HEK293 (cell line): Measurements from ENCODE around the gene COX20.
A peak's percentile ranks its signal among the peaks of the same experiment; 100 is the strongest.

Experiments
- CTCF ChIA-PET: fragments of 350-600 bp; formaldehyde crosslinking; extraction: SDS; loops from one replicate; lab custom pipeline; 2021; ENCODE audit warnings: antibody characterized with exemption; lab: Yijun Ruan, JAX
- POLR2A ChIA-PET: fragments of 300-600 bp; formaldehyde crosslinking; extraction: SDS; loops from one replicate; lab custom pipeline; 2020; ENCODE audit warnings: antibody characterized with exemption, inconsistent platforms; lab: Yijun Ruan, JAX
- H3K27ac ChIP-seq: fragments of 200-500 bp; sonication (Bioruptor generic); 2 replicates; pipeline ENCODE4 v1.5.1; 2014; ENCODE audit warnings: low read depth, low read length, control low read depth, inconsistent platforms; ENCODE audit errors: extremely low read depth
- H3K36me3 ChIP-seq, 2 experiments: fragments of 200-500 bp in 1 of 2; sonication (Bioruptor generic) in 1 of 2; 1 replicate in 1 of 2; 2 replicates in 1 of 2; pipeline ENCODE4 v1.5.1; 2014 to 2017; ENCODE audit warnings: inconsistent platforms in 2 of 2, low read length in 2 of 2; ENCODE audit not compliant: control insufficient read depth in 2 of 2, insufficient read depth in 1 of 2
- H3K4me1 ChIP-seq: fragments of 200-500 bp; sonication (Bioruptor generic); 2 replicates; pipeline ENCODE4 v1.5.1; 2014; ENCODE audit warnings: mild to moderate bottlenecking, low read length, inconsistent platforms; ENCODE audit not compliant: control insufficient read depth, insufficient read depth
- H3K4me3 ChIP-seq: 2 replicates; pipeline ENCODE4 v1.5.1; 2011; ENCODE audit warnings: low read depth, mild to moderate bottlenecking, control low read depth, low read length, moderate library complexity
- H3K9me3 ChIP-seq: fragments of 200-500 bp; sonication (Bioruptor generic); 2 replicates; pipeline ENCODE4 v1.5.1; 2014; ENCODE audit warnings: low read depth, low read length, inconsistent platforms; ENCODE audit not compliant: control insufficient read depth, insufficient read depth
- BCL11A ChIP-seq: fragments of 450-650 bp; formaldehyde crosslinking; IDR thresholded peaks from 2 replicates; pipeline ENCODE4 v1.5.1; 2016; ENCODE audit warnings: low read depth, missing biosample characterization, missing genetic modification characterization
- GLIS1 ChIP-seq: fragments of 450-650 bp; formaldehyde crosslinking; IDR thresholded peaks from 2 replicates; pipeline ENCODE4 v1.5.1; 2016; ENCODE audit warnings: missing biosample characterization, missing genetic modification characterization
- IKZF3 ChIP-seq: fragments of 450-650 bp; IDR thresholded peaks from 2 replicates; pipeline ENCODE4 v1.5.0; 2018; ENCODE audit warnings: missing biosample characterization, mild to moderate bottlenecking, missing genetic modification characterization, moderate library complexity
- PRDM1 ChIP-seq: fragments of 450-650 bp; formaldehyde crosslinking; IDR thresholded peaks from 2 replicates; pipeline ENCODE4; 2016; ENCODE audit warnings: missing biosample characterization, missing genetic modification characterization
- SP7 ChIP-seq: fragments of 450-650 bp; formaldehyde crosslinking; IDR thresholded peaks from 2 replicates; pipeline ENCODE4 v1.5.1; 2016; ENCODE audit warnings: missing biosample characterization, missing genetic modification characterization
- TRIM28 ChIP-seq: IDR thresholded peaks from 2 replicates; pipeline ENCODE4 v1.6.1; 2011; ENCODE audit warnings: low read length, control low read depth, borderline replicate concordance
- TSHZ1 ChIP-seq: fragments of 450-650 bp; formaldehyde crosslinking; IDR thresholded peaks from 2 replicates; pipeline ENCODE4 v1.5.1; 2016; ENCODE audit warnings: missing biosample characterization, missing genetic modification characterization, borderline replicate concordance
- ZBTB17 ChIP-seq: fragments of 450-650 bp; formaldehyde crosslinking; IDR thresholded peaks from 2 replicates; pipeline ENCODE4 v1.5.1; 2016; ENCODE audit warnings: missing biosample characterization, missing genetic modification characterization
- ZBTB20 ChIP-seq: fragments of 450-650 bp; formaldehyde crosslinking; IDR thresholded peaks from 2 replicates; pipeline ENCODE4 v1.5.1; 2016; ENCODE audit warnings: missing biosample characterization, missing genetic modification characterization
- ZBTB8A ChIP-seq: fragments of 450-650 bp; formaldehyde crosslinking; IDR thresholded peaks from 2 replicates; pipeline ENCODE4 v1.5.1; 2016; ENCODE audit warnings: missing biosample characterization, missing genetic modification characterization
- ZFP37 ChIP-seq: fragments of 450-650 bp; formaldehyde crosslinking; IDR thresholded peaks from 2 replicates; pipeline ENCODE4 v1.5.1; 2016; ENCODE audit warnings: missing biosample characterization, missing genetic modification characterization
- ZNF121 ChIP-seq: fragments of 450-650 bp; formaldehyde crosslinking; IDR thresholded peaks from 2 replicates; pipeline ENCODE4 v1.5.1; 2016; ENCODE audit warnings: missing biosample characterization, missing genetic modification characterization
- ZNF155 ChIP-seq: fragments of 450-650 bp; formaldehyde crosslinking; IDR thresholded peaks from 2 replicates; pipeline ENCODE4 v1.5.1; 2016; ENCODE audit warnings: missing biosample characterization, missing genetic modification characterization
- ZNF157 ChIP-seq: fragments of 450-650 bp; formaldehyde crosslinking; IDR thresholded peaks from 2 replicates; pipeline ENCODE4 v1.5.1; 2016; ENCODE audit warnings: missing biosample characterization, missing genetic modification characterization
- ZNF2 ChIP-seq: fragments of 450-650 bp; formaldehyde crosslinking; IDR thresholded peaks from 2 replicates; pipeline ENCODE4 v1.5.1; 2016; ENCODE audit warnings: missing biosample characterization, missing genetic modification characterization
- ZNF211 ChIP-seq: fragments of 450-650 bp; formaldehyde crosslinking; IDR thresholded peaks from 2 replicates; pipeline ENCODE4 v1.5.1; 2016; ENCODE audit warnings: low read depth, missing biosample characterization, missing genetic modification characterization
- ZNF24 ChIP-seq: fragments of 450-650 bp; formaldehyde crosslinking; IDR thresholded peaks from 2 replicates; pipeline ENCODE4 v1.5.1; 2016; ENCODE audit warnings: missing biosample characterization, missing genetic modification characterization
- ZNF248 ChIP-seq: fragments of 450-650 bp; formaldehyde crosslinking; IDR thresholded peaks from 2 replicates; pipeline ENCODE4 v1.5.1; 2017; ENCODE audit warnings: missing biosample characterization, missing genetic modification characterization
- ZNF341 ChIP-seq: fragments of 450-650 bp; formaldehyde crosslinking; IDR thresholded peaks from 2 replicates; pipeline ENCODE4; 2016; ENCODE audit warnings: low read depth, missing biosample characterization, missing genetic modification characterization
- ZNF350 ChIP-seq: fragments of 450-650 bp; formaldehyde crosslinking; IDR thresholded peaks from 2 replicates; pipeline ENCODE4 v1.5.0; 2017; ENCODE audit warnings: missing biosample characterization, mild to moderate bottlenecking, missing genetic modification characterization
- ZNF366 ChIP-seq: fragments of 450-650 bp; formaldehyde crosslinking; conservative IDR thresholded peaks from 2 replicates; pipeline ENCODE4 v1.5.1; 2016; ENCODE audit warnings: missing biosample characterization, missing genetic modification characterization
- ZNF423 ChIP-seq: fragments of 450-650 bp; formaldehyde crosslinking; IDR thresholded peaks from 2 replicates; pipeline ENCODE4 v1.5.1; 2016; ENCODE audit warnings: missing biosample characterization, missing genetic modification characterization
- ZNF48 ChIP-seq: fragments of 450-650 bp; formaldehyde crosslinking; IDR thresholded peaks from 2 replicates; pipeline ENCODE4 v1.5.1; 2016; ENCODE audit warnings: missing biosample characterization, missing genetic modification characterization
- ZNF514 ChIP-seq: fragments of 450-650 bp; formaldehyde crosslinking; IDR thresholded peaks from 2 replicates; pipeline ENCODE4 v1.5.1; 2016; ENCODE audit warnings: missing biosample characterization, missing genetic modification characterization
- ZNF548 ChIP-seq: fragments of 450-650 bp; formaldehyde crosslinking; IDR thresholded peaks from 2 replicates; pipeline ENCODE4 v1.5.1; 2016; ENCODE audit warnings: missing biosample characterization, missing genetic modification characterization
- ZNF596 ChIP-seq: fragments of 450-650 bp; IDR thresholded peaks from 2 replicates; pipeline ENCODE4 v1.5.0; 2018; ENCODE audit warnings: missing biosample characterization, mild to moderate bottlenecking, missing genetic modification characterization, moderate library complexity
- ZNF600 ChIP-seq: fragments of 450-650 bp; formaldehyde crosslinking; IDR thresholded peaks from 2 replicates; pipeline ENCODE4 v1.5.1; 2016; ENCODE audit warnings: missing biosample characterization, missing genetic modification characterization
- ZNF664 ChIP-seq: fragments of 450-650 bp; formaldehyde crosslinking; IDR thresholded peaks from 2 replicates; pipeline ENCODE4 v1.5.1; 2016; ENCODE audit warnings: missing biosample characterization, missing genetic modification characterization
- ZNF792 ChIP-seq: fragments of 450-650 bp; formaldehyde crosslinking; IDR thresholded peaks from 2 replicates; pipeline ENCODE4 v1.5.1; 2016; ENCODE audit warnings: missing biosample characterization, missing genetic modification characterization
- ZSCAN4 ChIP-seq: fragments of 450-650 bp; formaldehyde crosslinking; IDR thresholded peaks from 2 replicates; pipeline ENCODE4 v1.5.1; 2017; ENCODE audit warnings: missing biosample characterization, missing genetic modification characterization

The COX20 gene

GRCh38 chr1:244836584-244836983 lies 1.1 kb downstream of the COX20 start (continued):
- TF ChIP-seq TSHZ1 (no peak), ZNF514 (tag by site-specific recombination) (no peak)

GRCh38 chr1:244837597-244838258 lies 2.3 kb downstream of the COX20 start:
- Histone ChIP-seq H3K36me3 (peaks cover 13 to 41% of the 10 kb centered on the region in 2 experiments; a peak in 2 of 3 replicates), H3K27ac (peak overlapping the region; percentile 32; the same call in 1 of the 2 replicates), H3K4me3 (no peak overlapping the region), H3K9me3 (no peaks in the 10 kb centered on the region), H3K4me1 (peaks cover 10% of the 10 kb centered on the region; the same call in 1 of the 2 replicates)
- ChIA-PET CTCF (interaction anchor here (0.6 to 2.6 kb wide), 6 partner anchors 10 to 205 kb away, joined by 3 to 18 read pairs (median 4); no protein-coding TSS in a partner anchor), POLR2A (interaction anchor here (4.5 to 4.9 kb wide), 3 partner anchors 10 to 133 kb away, joined by 30 to 98 read pairs (median 39); partner anchors contain the start of gene HNRNPU)
- TF ChIP-seq GLIS1 (tag by site-specific recombination): no peak
- TF ChIP-seq ZNF121: no peak
- TF ChIP-seq ZNF248: no peak
- TF ChIP-seq ZNF596: no peak
- peak; percentile 79 for TF ChIP-seq IKZF3
- TF ChIP-seq ZBTB17 (tag by site-specific recombination): peak; percentile 80
- peak; percentile 55; the same call in 1 of the 2 replicates for TF ChIP-seq ZNF2 (tag by site-specific recombination)
- peak; percentile 93 for TF ChIP-seq ZNF600 (tag by site-specific recombination)
- peak; percentile 18; the same call in 1 of the 2 replicates for TF ChIP-seq TRIM28
- TF ChIP-seq SP7 (tag by site-specific recombination): no peak
- 0 out of 2 replicates have a peak, but pooled peaks have one; percentile 35 for TF ChIP-seq ZFP37
- no peak for TF ChIP-seq ZNF792 (tag by site-specific recombination)
- 0 out of 2 replicates have a peak, but pooled peaks have one; percentile 38 for TF ChIP-seq ZNF366 (tag by site-specific recombination)
- TF ChIP-seq ZNF350 (tag by site-specific recombination): no peak
- peak; percentile 13; the same call in 1 of the 2 replicates for TF ChIP-seq ZNF24 (tag by site-specific recombination)
- TF ChIP-seq ZNF423 (tag by site-specific recombination): no peak
- no peak for TF ChIP-seq ZNF157
- no peak for TF ChIP-seq ZNF48
- 0 out of 2 replicates have a peak, but pooled peaks have one; percentile 0 for TF ChIP-seq ZBTB8A
- no peak; the same call in 1 of the 2 replicates for TF ChIP-seq PRDM1 (tag by site-specific recombination)
- no peak for TF ChIP-seq ZSCAN4 (tag by site-specific recombination)
- TF ChIP-seq ZBTB20 (tag by site-specific recombination): 0 out of 2 replicates have a peak, but pooled peaks have one; percentile 22
- no peak for TF ChIP-seq ZNF548 (tag by site-specific recombination)
- no peak for TF ChIP-seq ZNF155
- no peak for TF ChIP-seq ZNF211 (tag by site-specific recombination)
- TF ChIP-seq TSHZ1: peak; percentile 71
- TF ChIP-seq ZNF341 (tag by site-specific recombination): no peak
- no peak for TF ChIP-seq ZNF664 (tag by site-specific recombination)
- TF ChIP-seq BCL11A (tag by site-specific recombination): 0 out of 2 replicates have a peak, but pooled peaks have one; percentile 21
